Heart right ventricle (tissue), 16 donors: ENCODE results near the gene FCN2. TPM values are rescaled to one million over a fixed set of nuclear protein-coding genes. Genes with fewer than 3 reads are reported as not detected.

Source experiments
- ATAC-seq, 8 donors: fragments of 200-7000 bp; cut with Tn5 transposase; one replicate each; pipeline ENCODE4 v1.9.1; 2020; ENCODE audit warnings: mild to moderate bottlenecking in 8 of 8, moderate library complexity in 8 of 8, moderate number of reproducible peaks in 1 of 8
- DNase-seq, 2 donors: peaks; one replicate each; pipeline ENCODE4 v3.0.0-alpha.2; 2020
- H3K27ac ChIP-seq, 10 donors: fragments of 200-600 bp; sonication (generic) in 2 of 10; one replicate each; pipeline versions ENCODE4 v1.5.0 to v1.8.0; 2020 to 2022; ENCODE audit warnings: mild to moderate bottlenecking in 3 of 10
- H3K27me3 ChIP-seq, 7 donors: fragments of 200-600 bp; one replicate each; pipeline ENCODE4 v1.8.0; 2021 to 2022; ENCODE audit warnings: mild to moderate bottlenecking in 2 of 7
- H3K36me3 ChIP-seq, 9 donors: fragments of 200-600 bp; sonication (generic) in 1 of 9; one replicate each; pipeline versions ENCODE4 v1.5.0 to v1.8.0; 2020 to 2022; ENCODE audit warnings: mild to moderate bottlenecking in 2 of 9
- H3K4me1 ChIP-seq, 9 donors: fragments of 200-600 bp; sonication (generic) in 1 of 9; one replicate each; pipeline versions ENCODE4 v1.5.0 to v1.8.0; 2020 to 2022; ENCODE audit warnings: mild to moderate bottlenecking in 4 of 9
- H3K4me3 ChIP-seq, 10 donors: fragments of 200-600 bp; sonication (generic) in 2 of 10; one replicate each; pipeline versions ENCODE4 v1.5.0 to v1.8.0; 2020 to 2022; ENCODE audit warnings: mild to moderate bottlenecking in 7 of 10, moderate library complexity in 2 of 10
- H3K9me3 ChIP-seq, 11 donors: fragments of 200-600 bp in 10 of 11; sonication (generic) in 2 of 11; one replicate each; pipeline versions ENCODE4 v1.5.0 to v1.8.0; 2013 to 2022; ENCODE audit warnings: mild to moderate bottlenecking in 2 of 11, control low read depth in 1 of 11, moderate library complexity in 1 of 11
- WGBS, 2 donors: extraction: QIAGEN DNeasy Blood & Tissue Kit; methylation state at CpG; one replicate each; pipeline ENCODE4 v1.1.7; 2013; ENCODE audit warnings: inconsistent platforms in 1 of 2; 5-methylcytosine and 5-hydroxymethylcytosine counted together
- intact Hi-C, 10 donors: fragments of 100-400 bp; cut with DNase I; formaldehyde crosslinking; loops; one replicate each; pipeline versions ENCODE4 v1.11.1 to v1.14.2; 2022
- polyA plus RNA-seq, 2 donors: library from polyadenylated mRNA; stranded (reverse); fragments of 200-250 nt; gene quantifications; one replicate each; pipeline ENCODE4 v1.2.3, GENCODE V29; 2013
- total RNA-seq, 10 donors: library from RNA; stranded (reverse); fragmentation: NEBNext Ultra II Directional in 3 of 10; extraction: Animal tissue kit (Norgen Biotek cat#: 25700) in 3 of 10; gene quantifications; one replicate each; pipeline versions ENCODE4 v1.2.1 to v1.2.4, GENCODE V29; 2021 to 2023
- TF ChIP-seq, protein P1 (sequence below), 9 donors: fragments of 200-600 bp; sonication (generic) in 2 of 9; IDR thresholded peaks; one replicate each; pipeline versions ENCODE4 v1.5.0 to v1.8.0; 2021 to 2022; ENCODE audit warnings: antibody characterized with exemption in 9 of 9, mild to moderate bottlenecking in 5 of 9, moderate library complexity in 1 of 9
- donor health status: Arrhythmogenic right ventricular cardiomyopathy.
- donor health status: ischemic (EF 13 %, LVEDD 7.1; RV severe dilation, severe dysfunction).
- donor health status: healthy with polysubstance abuse.
- donor health status: DM: no; HTN: yes; CAD: no.
- donor health status: DM: no; HTN: no; CAD: no.
- donor health status: ischemic (EF 25% LVEDD 6.9; RV normal size, moderate dysfunction).
- donor health status: ischemic (EF 25% LVEDD 5.7; RV mildly dilated, moderate dysfunction).
- donor health status: healthy.
- donor health status: DM: yes; HTN: yes; CAD: no.
- donor health status: Ischemic cardiomyopathy.
- donor health status: ischemic (EF 35%, LVEDD 5.7; RV mildly dilated, moderate dysfunction).
- donor health status: nonischemic (EF 11% LVEDD 7.7; RV severe dilation, severe dysfunction).
- donor health status: DM: yes; HTN: yes; CAD: no.
- donor health status: PGD.
- donor health status: ischemic (EF 29% LVEDD 5.4; RV normal size, mild dysfunction).
- donor health status: nonischemic (EF 23%, LVEDD 6.1; RV moderate dilation, normal function).

FCN2 gene
- total and polyA plus RNA-seq, 12 donors: 0.19 to 0.46 (median 0.26) TPM; not detected in 7

DNA sequence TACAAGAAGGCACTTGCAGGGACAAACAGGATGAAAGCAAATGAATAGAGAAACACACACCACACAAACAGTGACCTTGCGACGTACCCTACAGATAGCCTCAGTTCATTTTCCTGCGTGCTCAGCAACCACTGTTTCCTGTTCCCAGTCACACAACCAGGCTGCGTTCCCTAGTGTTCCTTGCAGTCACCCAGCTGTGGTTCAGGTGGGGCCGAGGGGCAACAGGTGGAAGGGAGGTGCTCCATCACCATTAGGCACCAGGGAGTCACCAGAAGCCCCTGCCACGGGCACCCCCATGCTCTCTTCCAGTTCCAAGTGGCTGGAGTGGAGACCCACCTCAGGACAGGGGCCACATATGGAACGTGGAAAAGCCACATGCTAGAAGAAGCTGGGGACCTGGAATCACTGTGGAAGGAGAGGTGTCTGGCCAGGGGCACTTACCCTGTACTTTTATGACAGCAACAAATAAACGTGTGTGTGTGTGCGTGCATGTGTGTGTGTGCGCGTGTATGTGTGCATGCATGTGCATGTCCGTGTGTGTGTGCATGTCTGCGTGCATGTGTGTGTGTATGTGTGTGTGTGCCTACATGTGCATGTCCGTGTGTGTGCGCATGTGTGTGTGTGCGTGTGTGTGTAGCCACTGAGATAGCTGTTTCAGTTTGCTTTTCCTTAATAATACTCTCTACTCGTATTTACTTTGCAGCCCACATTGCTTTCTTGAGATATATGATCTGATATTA, 18.8 kb upstream of the FCN2 start:
- H3K9me3 ChIP-seq: peaks cover 0 to 14% (median 0%) of the 10 kb centered on the region in 11 donors
- 84 to 94% methylated on average over 17 of the region's 17 CpGs for WGBS, 2 donors
- intact Hi-C loops: no loop called here
- ATAC-seq (no peak), DNase-seq (no peak)
- H3K4me1 ChIP-seq: peaks cover 0 to 14% (median 7%) of the 10 kb centered on the region in 9 donors
- TF ChIP-seq, protein P1, sequence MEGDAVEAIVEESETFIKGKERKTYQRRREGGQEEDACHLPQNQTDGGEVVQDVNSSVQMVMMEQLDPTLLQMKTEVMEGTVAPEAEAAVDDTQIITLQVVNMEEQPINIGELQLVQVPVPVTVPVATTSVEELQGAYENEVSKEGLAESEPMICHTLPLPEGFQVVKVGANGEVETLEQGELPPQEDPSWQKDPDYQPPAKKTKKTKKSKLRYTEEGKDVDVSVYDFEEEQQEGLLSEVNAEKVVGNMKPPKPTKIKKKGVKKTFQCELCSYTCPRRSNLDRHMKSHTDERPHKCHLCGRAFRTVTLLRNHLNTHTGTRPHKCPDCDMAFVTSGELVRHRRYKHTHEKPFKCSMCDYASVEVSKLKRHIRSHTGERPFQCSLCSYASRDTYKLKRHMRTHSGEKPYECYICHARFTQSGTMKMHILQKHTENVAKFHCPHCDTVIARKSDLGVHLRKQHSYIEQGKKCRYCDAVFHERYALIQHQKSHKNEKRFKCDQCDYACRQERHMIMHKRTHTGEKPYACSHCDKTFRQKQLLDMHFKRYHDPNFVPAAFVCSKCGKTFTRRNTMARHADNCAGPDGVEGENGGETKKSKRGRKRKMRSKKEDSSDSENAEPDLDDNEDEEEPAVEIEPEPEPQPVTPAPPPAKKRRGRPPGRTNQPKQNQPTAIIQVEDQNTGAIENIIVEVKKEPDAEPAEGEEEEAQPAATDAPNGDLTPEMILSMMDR (IDR thresholded peaks at IDR 0.05): no peak
- H3K27ac ChIP-seq: no peak overlapping the region
- H3K4me3 ChIP-seq: no peak overlapping the region
- peaks cover 0 to under 1% (median 0%) of the 10 kb centered on the region in 7 donors for H3K27me3 ChIP-seq
- no peaks in the 10 kb centered on the region for H3K36me3 ChIP-seq

DNA sequence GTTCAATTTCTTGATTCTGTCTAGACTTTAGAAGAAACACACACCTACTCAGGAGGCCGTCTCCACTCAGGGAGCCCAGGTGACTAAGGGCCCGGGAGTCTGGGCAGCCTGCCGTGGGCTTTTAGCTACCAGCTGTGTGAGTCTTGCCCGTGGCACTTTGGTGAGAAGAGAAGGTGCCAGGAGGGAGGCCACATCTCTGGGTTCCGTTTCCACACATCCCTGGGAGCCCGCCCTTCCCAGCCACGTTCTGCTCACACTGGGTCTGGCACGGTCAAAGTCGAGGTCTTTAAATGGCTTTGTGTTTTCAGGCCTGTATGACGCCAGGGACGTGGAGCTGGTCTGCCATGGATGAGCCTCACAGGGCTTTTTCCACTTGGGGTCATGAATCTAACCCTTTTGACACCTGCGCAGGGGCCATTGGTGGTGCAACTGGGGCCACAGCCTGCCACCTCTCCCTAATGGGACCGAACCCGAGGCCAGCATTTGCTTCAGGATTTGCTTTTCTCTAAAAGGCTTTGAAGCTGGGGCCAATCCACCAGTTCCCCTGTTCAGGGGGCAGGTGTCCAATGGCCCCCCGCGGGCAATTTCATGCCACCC, 17.2 kb upstream of the FCN2 start:
- Histone ChIP-seq H3K36me3 (no peaks in the 10 kb centered on the region), H3K4me1 (peaks cover 0 to 14% (median 7%) of the 10 kb centered on the region in 9 donors), H3K27ac (no peak overlapping the region), H3K27me3 (no peaks in the 10 kb centered on the region), H3K9me3 (peaks cover 0 to 14% (median 0%) of the 10 kb centered on the region in 11 donors), H3K4me3 (no peak overlapping the region)
- ATAC-seq: peak in 2 of 8 donors; percentile 51 to 66
- intact Hi-C loops: no loop called here
- DNase-seq: no peak
- TF ChIP-seq, protein P1 (IDR thresholded peaks at IDR 0.05): no peak
- WGBS, 2 donors: 92 to 94% methylated on average over 16 of the region's 16 CpGs

DNA sequence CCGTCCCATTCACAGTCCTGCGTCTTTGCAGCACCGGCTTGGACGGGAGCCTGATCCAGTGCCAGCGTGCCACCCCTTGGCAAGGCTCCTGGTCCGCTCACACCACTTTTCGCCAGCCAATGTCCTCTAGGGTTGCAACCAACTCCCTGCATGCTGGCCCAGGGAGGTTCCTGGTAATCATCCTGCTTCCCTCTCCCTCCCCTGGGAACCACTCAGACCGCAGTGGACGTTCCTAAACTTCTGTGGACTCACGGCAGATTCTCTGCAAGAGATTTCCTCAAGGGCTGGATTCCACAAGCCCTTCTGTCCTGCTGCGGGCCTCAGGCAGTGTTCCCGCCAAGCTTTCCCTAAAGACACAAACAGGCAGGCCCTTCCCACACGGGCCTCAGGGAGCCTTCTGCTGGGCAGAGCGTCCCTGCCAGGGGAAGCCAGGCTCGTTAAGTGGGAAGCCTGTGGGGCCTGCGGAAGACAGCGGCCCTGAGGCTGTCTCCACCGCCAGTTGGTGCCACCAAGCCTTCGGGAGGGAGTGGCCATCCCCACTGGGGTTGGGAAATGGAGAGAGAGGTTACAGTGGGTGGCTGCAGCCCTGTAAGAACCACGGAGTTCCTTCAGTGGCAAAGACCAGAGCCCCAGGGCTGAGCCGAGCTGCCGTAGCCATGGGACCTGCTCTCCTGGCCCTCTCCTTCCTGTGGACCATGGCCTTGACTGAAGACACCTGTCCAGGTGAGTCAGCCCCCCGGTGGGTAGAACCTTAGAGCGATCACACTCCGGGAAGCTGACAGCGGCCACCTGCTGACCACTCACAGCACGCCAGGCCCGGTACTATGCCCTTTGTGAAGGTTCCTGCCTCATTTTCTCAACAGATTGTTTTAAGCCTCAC, 16.4 kb upstream of the FCN2 start:
- ATAC-seq: peak; percentile 42 to 92 (median 66)

More for the DNA sequence above, 16.4 kb upstream of the FCN2 start:
- TF ChIP-seq, protein P1 (IDR thresholded peaks at IDR 0.05): no peak
- Histone ChIP-seq H3K9me3 (peaks cover 0 to 14% (median 0%) of the 10 kb centered on the region in 11 donors), H3K36me3 (no peaks in the 10 kb centered on the region), H3K4me3 (no peak overlapping the region), H3K27me3 (no peaks in the 10 kb centered on the region), H3K4me1 (peaks cover 0 to 14% (median 7%) of the 10 kb centered on the region in 9 donors), H3K27ac (peak overlapping the region in 3 of 10 donors; percentile 44 to 51 (median 50))
- 58 to 63% methylated on average over 28 of the region's 28 CpGs for WGBS, 2 donors
- DNase-seq: peak in 1 of 2 donors; percentile 46
- intact Hi-C loops: no loop called here
